ENCODE measurements around the gene ATP2C2.

The ATP2C2 gene

GRCh38 chr16:84479716-84480450 is 111.5 kb downstream of the ATP2C2 start:
- no peak for DNase-seq

- DNase-seq = no peak
Observed at GRCh38 chr16:84481051-84481735, 112.9 kb downstream of the ATP2C2 start.

GRCh38 chr16:84482001-84482891 is 113.9 kb downstream of the ATP2C2 start:
- no peak for DNase-seq

GRCh38 chr16:84482951-84483881 is 114.9 kb downstream of the ATP2C2 start:
- no peak for DNase-seq

DNA sequence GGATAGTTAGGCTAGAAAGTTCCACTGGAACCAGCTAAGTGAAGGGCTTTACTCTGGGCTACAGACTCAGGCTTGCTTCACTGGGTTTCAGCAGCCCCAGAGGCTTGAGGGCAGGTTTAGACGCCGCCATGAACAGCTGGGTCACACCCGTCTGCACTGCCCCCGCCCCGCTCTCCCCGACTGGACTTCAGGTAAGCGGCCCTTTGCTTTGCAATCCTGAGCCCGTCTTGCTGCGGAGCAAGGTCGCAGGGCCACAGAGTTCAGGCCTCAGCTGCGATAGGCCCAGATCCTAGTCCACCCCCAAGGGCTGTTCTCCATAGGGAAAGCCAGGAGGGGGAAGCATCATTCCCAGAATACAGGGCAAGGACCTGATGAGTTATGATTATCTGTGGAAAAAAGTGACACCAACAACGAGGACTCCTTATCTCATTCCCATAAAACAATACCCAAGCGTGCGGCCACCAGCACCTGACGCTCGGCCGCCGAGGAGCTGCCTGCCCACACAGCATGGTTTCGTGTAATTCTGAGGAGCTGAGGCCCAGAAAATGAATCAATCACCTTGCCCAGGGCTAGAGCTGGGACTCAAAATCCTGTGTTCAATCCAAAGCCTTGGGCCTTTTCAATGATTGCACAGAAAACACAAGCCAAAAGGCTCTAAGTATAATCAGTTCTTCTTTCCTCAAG is 115.7 kb downstream of the ATP2C2 start:
- DNase-seq = no peak

DNA sequence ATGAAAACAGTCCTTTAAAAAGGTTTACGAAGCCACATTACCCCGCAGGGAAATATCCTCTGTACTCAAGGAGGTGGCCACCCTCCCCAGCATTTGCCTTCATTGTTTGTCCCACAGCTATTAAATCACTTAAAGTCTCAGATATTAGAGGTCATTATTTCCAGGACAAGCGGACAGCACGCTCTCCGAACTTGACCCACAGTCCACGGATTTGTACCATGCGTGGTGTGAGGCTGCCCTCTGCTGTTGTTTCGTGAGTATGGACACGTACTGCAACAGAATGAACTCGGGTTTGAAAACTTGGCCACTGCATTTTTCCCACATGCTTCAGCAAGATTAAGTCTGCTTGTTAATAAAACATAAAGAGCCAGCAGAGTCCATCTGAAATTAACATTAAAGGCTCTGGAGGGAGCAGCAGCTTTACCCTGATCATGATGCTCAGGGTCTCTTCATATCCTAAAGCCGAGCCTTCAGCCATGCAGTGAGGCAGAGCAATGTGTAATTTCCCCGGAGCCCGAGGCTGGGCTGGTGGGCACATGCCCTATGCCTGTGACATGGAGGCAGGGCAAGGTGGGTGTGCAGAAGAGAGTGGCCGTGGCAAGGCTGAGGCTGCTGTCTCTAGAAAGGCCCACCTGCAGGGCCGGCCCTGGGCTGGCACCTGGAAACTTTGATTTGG is 116.4 kb downstream of the ATP2C2 start:
- peak; percentile 40 for DNase-seq

DNA sequence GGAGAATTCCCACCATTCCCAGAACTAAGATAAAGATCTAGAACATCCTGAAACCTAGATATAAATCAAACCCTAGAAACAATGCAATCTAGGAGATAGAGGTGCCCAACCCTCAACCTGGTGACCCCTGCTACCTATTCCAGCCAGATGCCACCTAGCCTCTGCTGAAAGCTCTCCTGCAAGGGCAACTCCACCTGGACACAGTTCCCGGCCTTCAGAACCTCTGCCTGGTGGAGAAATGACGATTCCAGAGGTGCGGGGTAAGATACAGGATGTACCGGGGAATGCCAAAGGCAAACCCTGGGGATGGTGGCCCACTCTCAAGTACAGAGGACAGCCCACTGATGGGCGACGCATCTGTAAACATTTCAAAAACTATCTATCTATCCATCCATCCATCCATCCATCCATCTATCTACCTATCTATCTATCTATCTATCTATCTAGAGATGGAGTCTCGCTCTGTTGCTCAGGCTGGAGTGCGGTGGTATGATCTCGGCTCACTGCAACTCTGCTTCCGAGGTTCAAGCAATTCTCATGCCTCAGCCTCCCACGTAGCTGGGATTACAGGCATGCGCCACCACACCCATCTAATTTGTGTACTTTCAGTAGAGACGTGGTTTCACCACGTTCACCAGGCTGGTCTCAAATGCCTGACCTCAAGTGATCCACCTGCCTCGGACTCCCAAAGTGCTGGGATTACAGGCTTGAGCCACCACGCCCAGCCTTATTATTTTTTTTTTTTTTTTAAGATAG is 117.1 kb downstream of the ATP2C2 start:
- no peak for DNase-seq

DNA sequence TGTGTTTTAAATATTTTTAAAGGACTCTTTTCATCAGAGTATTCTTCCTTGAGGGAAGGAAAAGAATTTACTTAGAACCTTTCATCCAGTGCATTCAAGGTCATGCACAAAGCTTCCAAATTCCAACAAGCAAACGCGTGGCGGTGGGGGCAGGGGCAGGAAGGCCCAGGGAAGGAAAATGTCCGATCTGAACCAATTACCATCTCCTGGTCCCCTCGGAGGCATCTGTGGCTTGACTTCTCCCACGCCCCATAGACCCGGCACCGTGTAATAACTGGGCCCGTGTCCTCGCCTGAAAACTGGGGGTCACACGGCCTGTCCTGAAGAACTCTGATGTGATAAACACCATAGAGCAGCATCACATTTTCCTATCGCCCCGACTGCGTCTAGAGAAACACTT is 117.8 kb downstream of the ATP2C2 start:
- DNase-seq = no peak

- no peak for DNase-seq
Observed at GRCh38 chr16:84486551-84487235, 118.4 kb downstream of the ATP2C2 start.

GRCh38 chr16:84487358-84487757 is 119.0 kb downstream of the ATP2C2 start:
- DNase-seq = no peak

- no peak for DNase-seq
Observed at GRCh38 chr16:84489131-84489530, 120.8 kb downstream of the ATP2C2 start.

DNA sequence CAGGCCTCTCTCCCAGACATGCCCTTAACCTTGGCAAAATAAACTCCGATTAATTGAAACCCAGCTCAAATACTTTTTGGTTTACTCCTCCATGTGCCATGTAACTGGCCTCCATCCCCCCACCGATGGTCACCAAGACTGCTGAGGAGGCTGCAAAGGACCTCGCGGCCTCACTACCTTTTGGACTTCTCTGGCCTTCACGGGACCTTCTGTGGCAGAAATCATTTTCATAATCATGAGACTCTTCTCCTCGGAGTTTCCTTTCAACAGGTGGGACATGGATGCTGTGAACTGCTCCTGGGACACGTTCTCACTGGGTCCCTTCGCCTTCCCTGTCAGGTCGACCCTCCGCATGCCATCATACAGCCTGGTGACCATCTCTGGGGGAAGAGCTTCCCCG is 127.2 kb downstream of the ATP2C2 start:
- no peak for DNase-seq

GRCh38 chr16:84496991-84497390 is 128.7 kb downstream of the ATP2C2 start:
- DNase-seq = no peak

DNA sequence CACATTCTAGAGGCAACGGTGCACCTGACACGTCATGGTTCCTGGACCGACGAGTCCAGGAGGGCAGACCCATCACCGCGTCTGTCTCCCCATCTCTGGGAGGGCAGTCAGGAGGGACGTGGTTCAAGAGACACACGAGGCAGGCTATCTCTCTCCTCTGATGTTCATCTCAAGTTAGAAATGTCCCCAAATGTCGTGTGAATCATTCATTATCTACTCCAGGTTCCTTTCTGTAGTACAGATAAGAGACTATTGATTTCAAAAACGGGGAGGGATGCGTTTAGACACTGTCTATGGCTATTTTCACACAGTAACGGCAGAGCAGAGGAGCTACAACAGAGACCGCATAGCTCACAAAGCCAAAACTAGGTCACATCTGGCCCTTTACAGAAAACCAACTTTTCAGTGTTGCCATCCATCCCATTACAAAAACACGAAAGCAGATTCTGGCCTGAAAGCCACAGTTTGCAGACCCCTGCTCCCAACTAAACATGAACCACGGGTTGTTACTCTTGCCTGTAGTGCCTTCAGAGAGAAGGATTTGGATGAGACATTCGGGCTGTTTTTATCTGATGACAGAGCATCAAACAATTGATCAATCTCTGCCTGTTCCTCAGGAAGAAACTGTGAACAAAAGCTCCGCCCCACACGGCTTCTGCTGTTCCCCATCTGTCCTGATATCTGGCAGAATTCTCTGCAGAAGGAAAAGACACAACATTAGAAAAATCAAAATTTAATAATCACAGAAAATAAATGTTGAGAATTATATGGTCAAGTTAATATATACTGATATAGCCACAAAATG is 129.3 kb downstream of the ATP2C2 start:
- DNase-seq = no peak

- DNase-seq = no peak
Observed at GRCh38 chr16:84498223-84498610, 129.9 kb downstream of the ATP2C2 start.

DNA sequence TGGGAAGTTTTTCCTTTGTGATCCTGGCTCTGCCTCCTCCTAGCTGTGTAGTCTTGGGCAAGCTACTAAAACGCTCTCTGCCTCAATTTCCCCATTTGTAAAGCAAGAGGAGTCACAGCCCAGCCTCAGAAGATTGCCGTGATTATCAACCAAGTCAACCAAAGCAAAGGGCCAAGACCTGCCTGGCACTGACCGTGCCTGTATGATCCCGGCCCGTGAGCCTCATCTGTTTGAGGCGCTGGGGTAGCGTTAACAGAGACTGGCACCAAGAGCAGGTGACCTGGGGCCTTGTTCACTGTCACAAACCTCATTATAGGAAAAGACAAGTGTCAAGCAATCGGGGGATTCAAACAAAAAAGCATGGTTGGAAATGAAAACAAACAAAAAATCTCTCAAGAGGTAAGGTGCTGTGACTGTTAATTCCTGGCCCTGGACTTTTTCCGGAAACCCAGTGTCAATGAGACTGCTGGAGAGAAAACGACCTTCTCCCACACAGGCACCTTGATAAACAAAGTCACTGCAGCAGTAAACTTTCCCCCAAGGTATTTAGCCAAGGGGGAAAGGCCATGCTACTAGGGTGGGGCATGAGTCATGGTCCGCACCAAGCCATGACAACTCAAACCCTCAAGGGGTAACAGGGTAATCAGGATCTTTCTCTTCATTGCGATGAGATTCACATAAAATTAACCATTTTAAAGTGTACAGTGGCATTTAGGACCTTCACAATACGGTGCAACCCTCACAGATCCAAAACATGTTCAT is 130.7 kb downstream of the ATP2C2 start:
- DNase-seq = no peak

- DNase-seq = no peak
Observed at GRCh38 chr16:84499638-84500037, 131.3 kb downstream of the ATP2C2 start.

- no peak for DNase-seq
Observed at GRCh38 chr16:84500531-84500930, 132.2 kb downstream of the ATP2C2 start.

All from suppressor macrophage treated with lipopolysaccharide for 4 hours (primary cell).